IPS-15b (cell line): Measurements from ENCODE around the gene CST8.

Experiments used
- H3K27me3 ChIP-seq: one replicate; pipeline ENCODE4 v1.6.1; 2013; ENCODE audit warnings: low read length; ENCODE audit not compliant: control insufficient read depth, insufficient read depth
- H3K36me3 ChIP-seq: one replicate; pipeline ENCODE4 v1.6.1; 2013; ENCODE audit warnings: low read length; ENCODE audit not compliant: control insufficient read depth, insufficient read depth
- H3K4me1 ChIP-seq: one replicate; pipeline ENCODE4 v1.6.1; 2013; ENCODE audit warnings: mild to moderate bottlenecking, low read length; ENCODE audit not compliant: control insufficient read depth, insufficient read depth
- H3K4me3 ChIP-seq: one replicate; pipeline ENCODE4 v1.5.1; 2013; ENCODE audit warnings: low read depth, low read length
- H3K9ac ChIP-seq: one replicate; pipeline ENCODE4 v1.6.1; 2013; ENCODE audit warnings: low read depth, mild to moderate bottlenecking, low read length
- H3K9me3 ChIP-seq: one replicate; pipeline ENCODE4 v1.6.1; 2013; ENCODE audit warnings: mild to moderate bottlenecking, low read length; ENCODE audit not compliant: control insufficient read depth, insufficient read depth

The CST8 gene

DNA sequence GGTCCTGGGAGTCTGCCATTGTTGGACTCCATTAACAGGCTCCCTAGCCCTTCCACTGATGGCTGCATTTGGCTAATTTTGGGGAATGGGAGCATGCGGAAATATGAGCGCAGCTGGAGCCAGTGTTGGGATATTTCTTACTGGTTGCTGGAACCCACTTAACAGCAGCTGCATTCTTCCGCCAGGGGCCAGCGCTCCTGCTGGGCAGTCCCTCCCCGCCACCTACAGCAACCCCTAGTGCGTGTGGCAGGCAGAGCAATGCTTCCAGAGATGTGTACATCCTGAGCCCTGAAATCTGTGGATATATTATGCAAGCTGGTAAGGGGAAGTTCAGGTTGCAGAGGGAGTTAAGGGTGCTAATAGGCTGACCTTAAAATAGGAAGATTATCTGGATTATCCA is 16.4 kb downstream of the CST8 start:
- no peaks in the 10 kb centered on the region for H3K27me3 ChIP-seq
- H3K4me3 ChIP-seq, result no peak overlapping the region
- H3K9me3 ChIP-seq, result no peaks in the 10 kb centered on the region
- no peaks in the 10 kb centered on the region for H3K36me3 ChIP-seq
- peaks cover 5% of the 10 kb centered on the region for H3K4me1 ChIP-seq
- H3K9ac ChIP-seq, result no peak overlapping the region

DNA sequence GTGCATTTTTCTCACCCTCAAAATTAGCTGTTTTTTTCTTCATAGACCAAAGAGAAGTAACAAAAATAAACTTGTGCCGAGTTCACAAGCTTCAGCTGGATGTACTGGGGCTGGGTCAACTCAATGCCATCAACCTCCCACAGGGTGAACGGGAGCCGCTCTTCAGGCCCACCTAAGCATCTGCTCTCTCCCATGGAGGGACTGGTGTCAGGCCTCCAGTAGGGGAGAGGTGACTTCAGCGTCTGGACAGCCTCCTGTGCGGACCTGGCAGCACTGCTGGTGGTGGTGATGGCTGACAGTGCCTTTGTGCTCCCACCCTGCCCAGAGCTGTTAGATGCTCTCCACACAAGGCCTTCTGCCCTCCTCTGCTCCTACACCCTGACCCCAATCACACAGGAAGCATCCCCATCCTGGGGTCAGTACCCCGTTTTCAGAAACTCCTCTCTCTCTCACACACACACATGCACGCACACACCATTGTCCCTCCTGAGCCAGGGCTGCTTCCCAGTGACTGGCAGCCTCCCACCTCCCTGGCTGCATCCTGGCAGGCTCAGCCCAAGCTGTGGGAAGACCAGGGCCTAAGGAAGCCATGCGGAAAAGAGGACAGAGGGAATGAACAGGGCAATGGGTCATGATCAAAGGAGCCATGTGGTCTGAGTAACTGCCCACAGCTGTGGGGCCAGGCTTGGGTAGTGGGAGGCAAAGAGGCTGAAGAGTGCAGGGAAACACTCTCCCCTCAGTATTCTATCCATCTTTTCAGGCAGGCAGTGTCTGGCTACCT is 17.7 kb downstream of the CST8 start:
- H3K9me3 ChIP-seq, result peaks cover under 1% of the 10 kb centered on the region
- peaks cover 5% of the 10 kb centered on the region for H3K4me1 ChIP-seq
- no peaks in the 10 kb centered on the region for H3K36me3 ChIP-seq
- no peaks in the 10 kb centered on the region for H3K27me3 ChIP-seq
- H3K9ac ChIP-seq, result no peak overlapping the region
- no peak overlapping the region for H3K4me3 ChIP-seq

DNA sequence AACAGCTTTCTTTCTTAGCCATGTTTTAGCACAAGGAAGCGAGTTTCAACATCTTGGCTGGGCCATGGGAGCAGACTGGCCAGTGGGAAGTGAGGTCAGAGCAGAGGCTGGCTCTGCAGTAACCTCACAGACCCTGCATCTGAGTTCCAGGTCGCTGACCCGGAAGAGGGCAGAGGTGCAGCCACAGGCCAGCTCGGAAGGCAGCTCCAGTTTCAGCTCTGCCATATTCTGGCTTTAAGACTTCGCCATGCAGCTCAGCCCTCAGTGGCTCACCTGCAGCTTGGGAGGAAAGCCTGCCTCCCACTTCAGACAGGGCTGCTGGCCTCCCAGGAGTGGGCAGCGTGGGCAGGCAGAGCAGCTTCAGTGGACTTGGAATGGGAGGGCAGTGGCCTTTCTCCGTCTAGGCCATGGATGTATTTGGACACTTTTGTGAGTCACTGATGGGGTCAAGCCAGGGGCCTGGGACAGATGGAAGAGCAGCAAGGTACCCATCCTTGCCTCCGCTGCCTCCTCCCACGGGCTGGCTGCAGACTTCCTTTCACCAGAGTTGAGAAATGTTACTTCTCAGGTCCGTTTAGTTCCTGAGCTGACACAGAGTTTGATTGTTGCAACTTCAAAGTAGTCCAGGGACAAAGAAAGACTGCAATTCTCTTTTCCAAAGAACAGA is 18.5 kb downstream of the CST8 start:
- Histone ChIP-seq H3K4me3 (no peak overlapping the region), H3K36me3 (no peaks in the 10 kb centered on the region), H3K9me3 (peaks cover 5% of the 10 kb centered on the region), H3K4me1 (peaks cover 5% of the 10 kb centered on the region), H3K27me3 (no peaks in the 10 kb centered on the region), H3K9ac (no peak overlapping the region)

DNA sequence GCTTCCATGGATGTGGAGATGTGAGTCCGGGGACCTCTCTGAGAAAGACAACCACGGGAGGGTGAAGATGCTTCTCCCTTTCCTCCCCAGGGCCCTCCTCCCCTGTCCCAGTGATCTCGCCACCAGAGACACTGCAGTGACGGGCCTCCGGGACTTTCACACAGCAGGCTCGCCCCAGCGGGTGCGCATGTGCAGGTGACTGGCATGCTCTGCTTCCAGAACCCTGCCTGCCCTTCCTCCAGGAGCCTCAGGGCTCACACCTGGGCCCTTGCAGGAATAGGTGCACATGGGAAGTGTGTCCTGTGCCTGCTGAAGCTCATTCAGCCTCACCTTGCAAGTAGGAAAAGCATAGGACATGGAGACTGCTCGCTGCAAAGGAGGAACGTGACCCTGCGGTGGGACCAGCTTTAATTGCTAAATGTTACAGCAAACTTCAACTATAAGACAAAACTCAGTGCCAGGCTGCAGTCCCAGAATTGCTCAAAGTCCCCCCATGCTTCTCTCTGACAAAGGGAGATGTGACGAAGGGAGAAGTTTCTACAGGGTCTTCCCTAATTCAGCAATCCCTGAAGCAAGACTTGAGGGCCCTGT is 19.2 kb downstream of the CST8 start:
- no peak overlapping the region for H3K9ac ChIP-seq
- H3K4me1 ChIP-seq, result peaks cover 8% of the 10 kb centered on the region
- H3K27me3 ChIP-seq, result no peaks in the 10 kb centered on the region
- H3K9me3 ChIP-seq, result peaks cover 5% of the 10 kb centered on the region
- H3K36me3 ChIP-seq, result no peaks in the 10 kb centered on the region
- H3K4me3 ChIP-seq, result no peak overlapping the region

DNA sequence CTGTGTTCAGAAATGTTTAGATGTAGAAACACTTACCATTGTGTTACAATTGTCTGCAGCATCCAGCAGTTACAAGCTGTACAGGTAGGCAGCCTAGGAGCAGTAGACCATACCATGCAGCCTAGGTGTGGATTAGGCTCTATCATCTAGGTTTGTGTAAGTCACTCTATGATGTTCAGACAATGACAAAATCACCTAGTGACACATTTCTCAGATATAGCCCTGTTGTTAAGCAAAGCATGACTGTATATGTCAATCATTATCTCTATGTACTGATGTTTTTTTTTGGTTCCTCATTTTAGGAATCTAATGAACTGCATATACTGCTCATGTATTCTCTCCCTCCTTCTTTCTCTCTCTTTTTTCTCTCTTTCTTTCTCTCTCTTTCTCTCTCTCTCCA is 22.2 kb downstream of the CST8 start:
- peaks cover 5% of the 10 kb centered on the region for H3K4me1 ChIP-seq
- H3K9ac ChIP-seq, result no peak overlapping the region
- peaks cover 5% of the 10 kb centered on the region for H3K9me3 ChIP-seq
- H3K36me3 ChIP-seq, result no peaks in the 10 kb centered on the region
- no peak overlapping the region for H3K4me3 ChIP-seq
- no peaks in the 10 kb centered on the region for H3K27me3 ChIP-seq

DNA sequence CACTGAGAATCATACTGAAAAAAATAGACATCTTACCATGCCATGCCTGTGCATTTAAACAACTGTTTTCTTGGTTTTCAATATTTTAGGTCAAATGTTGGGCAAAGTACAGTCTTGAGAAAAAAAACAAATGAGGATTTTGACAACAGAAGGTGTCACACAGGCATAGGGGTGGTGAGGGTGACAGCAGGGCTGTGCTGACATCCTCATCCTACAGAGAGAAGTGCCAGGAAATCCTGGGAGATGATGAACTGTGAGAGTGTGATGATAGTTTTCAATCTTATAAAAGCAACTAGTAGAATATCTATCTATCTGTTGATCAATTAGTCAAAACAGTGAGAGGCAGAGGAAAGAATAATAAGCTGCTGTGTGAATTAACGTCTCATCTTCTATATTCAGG is 23.9 kb downstream of the CST8 start:
- H3K4me1 ChIP-seq, result peaks cover 5% of the 10 kb centered on the region
- H3K27me3 ChIP-seq, result no peaks in the 10 kb centered on the region
- H3K36me3 ChIP-seq, result no peaks in the 10 kb centered on the region
- no peak overlapping the region for H3K9ac ChIP-seq
- peaks cover 5% of the 10 kb centered on the region for H3K9me3 ChIP-seq
- no peak overlapping the region for H3K4me3 ChIP-seq

DNA sequence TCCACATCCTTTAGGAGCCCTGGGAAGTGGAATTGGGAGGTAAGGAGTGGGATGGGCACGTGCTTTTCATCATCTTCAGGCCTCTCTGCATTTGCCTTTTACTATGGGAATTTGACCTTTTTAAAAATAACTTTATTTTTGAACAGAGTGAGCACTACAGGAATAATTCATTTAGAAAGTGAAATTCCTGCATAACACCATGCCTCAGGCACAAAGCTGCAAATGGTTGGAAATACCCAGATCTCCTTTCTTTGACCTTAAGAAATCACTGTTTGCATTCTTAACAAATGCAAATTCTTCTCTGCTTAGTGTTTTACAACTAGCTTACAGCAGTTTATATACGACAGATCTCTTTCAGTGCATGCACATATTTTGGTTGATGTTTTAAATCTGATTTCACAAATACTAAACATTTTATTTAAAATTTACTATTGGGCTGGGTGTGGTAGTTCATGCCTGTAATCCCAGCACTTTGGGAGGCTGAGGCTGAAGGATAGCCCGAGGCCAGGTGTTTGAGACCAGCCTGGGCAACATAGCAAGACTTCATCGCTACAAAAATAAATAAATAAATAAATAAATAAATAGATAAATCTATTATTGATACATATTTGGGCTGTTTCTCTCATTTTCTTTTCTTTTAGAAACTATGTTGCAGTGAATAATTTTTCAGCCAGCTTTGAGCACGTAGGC is 24.5 kb downstream of the CST8 start:
- Histone ChIP-seq H3K9ac (no peak overlapping the region), H3K36me3 (no peaks in the 10 kb centered on the region), H3K4me3 (no peak overlapping the region), H3K4me1 (peaks cover 5% of the 10 kb centered on the region), H3K9me3 (peaks cover 5% of the 10 kb centered on the region), H3K27me3 (no peaks in the 10 kb centered on the region)

DNA sequence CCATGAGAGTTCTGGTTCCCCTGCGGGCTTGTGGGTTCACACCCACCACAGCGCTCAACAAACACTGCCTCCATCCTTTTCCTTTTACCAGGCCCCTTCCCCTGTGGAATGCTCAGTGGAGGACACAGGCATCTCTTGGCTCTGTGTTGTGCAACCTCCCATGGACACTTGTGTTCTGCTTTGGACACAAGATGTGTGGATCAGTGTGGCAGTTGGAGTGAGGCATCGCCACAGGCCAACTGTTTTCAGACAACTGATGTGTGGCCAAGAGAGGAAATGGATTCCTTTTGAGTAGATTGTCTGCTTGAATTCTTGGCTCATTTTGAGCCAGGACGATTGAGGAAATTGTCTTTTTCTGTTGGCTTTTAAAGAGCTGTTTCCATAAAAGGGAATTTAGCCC is 26.8 kb downstream of the CST8 start:
- H3K4me3 ChIP-seq, result no peak overlapping the region
- H3K9me3 ChIP-seq, result peaks cover 5% of the 10 kb centered on the region
- H3K36me3 ChIP-seq, result no peaks in the 10 kb centered on the region
- no peak overlapping the region for H3K9ac ChIP-seq
- no peaks in the 10 kb centered on the region for H3K27me3 ChIP-seq
- H3K4me1 ChIP-seq, result peaks cover 5% of the 10 kb centered on the region

DNA sequence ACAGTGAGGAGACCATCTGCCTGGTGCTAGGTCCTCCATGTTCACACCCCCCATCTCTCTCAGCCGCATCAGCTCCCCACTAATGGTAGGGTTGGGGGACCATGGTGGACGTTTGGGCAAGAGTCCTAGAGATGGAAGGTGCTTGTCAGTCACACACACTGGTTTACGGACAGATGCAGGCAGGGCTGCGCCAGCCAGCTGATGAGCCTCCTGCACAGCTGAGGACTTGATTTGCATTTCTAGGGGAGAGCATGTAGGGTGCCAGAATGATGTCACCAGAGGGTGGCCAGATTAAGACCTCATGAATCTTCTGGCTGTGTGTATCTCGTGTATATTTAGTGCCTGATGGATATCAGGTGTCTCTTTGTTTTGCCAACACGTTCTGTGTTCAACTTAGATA is 28.6 kb downstream of the CST8 start:
- H3K27me3 ChIP-seq, result no peaks in the 10 kb centered on the region
- peaks cover 5% of the 10 kb centered on the region for H3K4me1 ChIP-seq
- no peaks in the 10 kb centered on the region for H3K36me3 ChIP-seq
- no peak overlapping the region for H3K4me3 ChIP-seq
- no peaks in the 10 kb centered on the region for H3K9me3 ChIP-seq
- no peak overlapping the region for H3K9ac ChIP-seq

DNA sequence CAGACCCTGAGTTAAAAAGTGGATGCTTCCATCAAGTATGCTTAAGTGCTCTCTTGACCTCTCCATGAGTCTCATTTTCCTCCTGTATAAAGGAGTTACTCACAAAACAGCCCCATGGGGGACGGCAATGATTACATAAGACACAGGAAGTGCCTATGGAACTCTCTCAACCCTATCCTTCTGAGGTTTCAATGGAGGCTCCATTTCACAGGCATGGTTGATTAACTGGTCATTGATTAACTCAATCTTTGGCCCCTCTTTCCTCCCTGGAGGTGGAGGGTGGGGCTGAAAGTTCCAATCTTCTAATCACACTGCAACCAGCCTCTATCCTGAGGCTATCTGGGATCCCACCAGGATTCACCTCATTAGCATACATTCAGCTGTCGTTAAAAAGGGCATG is 29.3 kb downstream of the CST8 start:
- Histone ChIP-seq H3K9ac (no peak overlapping the region), H3K36me3 (no peaks in the 10 kb centered on the region), H3K4me1 (no peaks in the 10 kb centered on the region), H3K4me3 (no peak overlapping the region), H3K9me3 (no peaks in the 10 kb centered on the region), H3K27me3 (no peaks in the 10 kb centered on the region)

DNA sequence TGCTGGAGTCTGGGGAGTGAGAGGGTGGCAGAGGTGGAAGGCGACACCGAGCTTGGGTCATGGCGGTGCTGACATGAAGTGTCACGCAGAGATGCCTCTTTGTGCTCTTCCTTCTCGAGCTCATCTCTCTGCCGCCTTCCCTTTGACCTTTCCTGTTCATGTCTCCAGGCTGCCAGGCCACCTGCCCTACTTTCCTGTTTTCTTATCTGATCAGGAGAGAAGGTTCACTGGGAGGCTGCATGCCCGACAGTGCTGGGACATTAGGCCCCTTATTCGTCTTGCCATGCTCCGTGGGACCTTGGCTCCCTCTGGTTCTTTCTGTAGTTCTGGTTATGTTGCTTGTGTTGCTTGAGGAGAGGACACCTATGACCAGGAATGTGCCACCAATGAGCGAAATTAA is 33.2 kb downstream of the CST8 start:
- no peak overlapping the region for H3K9ac ChIP-seq
- H3K27me3 ChIP-seq, result no peaks in the 10 kb centered on the region
- H3K36me3 ChIP-seq, result no peaks in the 10 kb centered on the region
- H3K9me3 ChIP-seq, result peaks cover 4% of the 10 kb centered on the region
- H3K4me3 ChIP-seq, result no peak overlapping the region
- H3K4me1 ChIP-seq, result no peaks in the 10 kb centered on the region
